Esophagus squamous epithelium (tissue), 5 donors: ENCODE data around the gene ACBD7. TPM values are rescaled to one million over a fixed set of nuclear protein-coding genes. Genes with fewer than 3 reads are reported as not detected.

Experiments
- DNase-seq: peaks from one replicate; lab custom pipeline; 2025; lab: John Stamatoyannopoulos, UW
- H3K27ac ChIP-seq, 4 donors: fragments of 200-600 bp; sonication (generic); one replicate each; pipeline ENCODE4 v1.5.1; 2016 to 2019; ENCODE audit warnings: mild to moderate bottlenecking in 1 of 4
- H3K27me3 ChIP-seq, 4 donors: fragments of 200-600 bp; sonication (generic); 1 replicate in 3 of 4; 2 replicates in 1 of 4; pipeline versions ENCODE4 v1.5.1 to v1.6.0; 2017 to 2021; ENCODE audit warnings: antibody characterized with exemption in 1 of 4
- H3K36me3 ChIP-seq, 3 donors: fragments of 200-600 bp; sonication (generic); one replicate each; pipeline ENCODE4 v1.5.1; 2016 to 2019
- H3K4me1 ChIP-seq, 3 donors: fragments of 200-600 bp; sonication (generic); one replicate each; pipeline ENCODE4 v1.5.1; 2017 to 2019
- H3K4me3 ChIP-seq, 4 donors: fragments of 200-600 bp; sonication (generic); 1 replicate in 3 of 4; 2 replicates in 1 of 4; pipeline ENCODE4 v1.5.1; 2016 to 2019; ENCODE audit warnings: mild to moderate bottlenecking in 2 of 4, moderate library complexity in 1 of 4
- H3K9me3 ChIP-seq, 3 donors: fragments of 200-600 bp; sonication (generic); one replicate each; pipeline ENCODE4 v1.5.1; 2016 to 2019
- POLR2A ChIP-seq, 4 donors: fragments of 450-650 bp; IDR thresholded peaks; one replicate each; pipeline ENCODE4 v1.6.1; 2017; ENCODE audit warnings: antibody characterized with exemption in 4 of 4, mild to moderate bottlenecking in 4 of 4, moderate library complexity in 3 of 4
- whole genome bisulfite sequencing, 2 donors: methylation state at CpG; one replicate each; pipeline ENCODE4 v1.1.5; 2018; 5-methylcytosine and 5-hydroxymethylcytosine counted together
- intact Hi-C: fragments of 100-400 bp; cut with DNase I; formaldehyde crosslinking; loops from one replicate; pipeline ENCODE4 v1.15.0; 2022
- total RNA-seq, 4 donors: library from RNA; depleted of rRNA; stranded (reverse); fragments of >200 nt; gene quantifications; one replicate each; pipeline ENCODE4 v1.1.0, GENCODE V29; 2016
- TF ChIP-seq, protein P1 (sequence below), 6 experiments: fragments of 450-650 bp in 4 of 6; fragments of 200-600 bp in 2 of 6; sonication (generic) in 2 of 6; IDR thresholded peaks; one replicate each; pipeline ENCODE4 v1.5.1; 2016 to 2019; ENCODE audit warnings: antibody characterized with exemption in 6 of 6, mild to moderate bottlenecking in 4 of 6, moderate library complexity in 4 of 6
- donor health status: DM: yes; HTN: yes; CAD: no.

ACBD7 gene
- total RNA-seq, 4 donors from 2014 or later = 0.31 to 0.91 (median 0.76) TPM; not detected in 1

DNA sequence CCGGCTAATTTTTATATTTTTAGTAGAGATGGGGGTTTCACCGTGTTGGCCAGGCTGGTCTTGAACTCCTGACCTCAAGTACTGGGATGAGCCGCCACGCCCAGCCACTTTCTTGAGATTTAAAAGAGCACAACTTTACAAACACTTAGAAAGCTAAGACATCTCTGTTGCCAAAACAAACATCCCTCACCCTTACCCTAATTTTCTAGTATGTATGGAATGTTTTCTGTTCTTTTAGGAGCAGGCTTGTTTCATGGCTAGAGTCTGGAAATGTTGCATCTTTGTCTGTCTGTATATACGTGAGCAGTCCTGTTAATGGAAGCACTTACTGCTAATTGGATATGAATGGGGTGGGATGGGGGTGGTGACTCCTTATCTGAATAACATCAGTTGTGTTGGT, 42.0 kb downstream of the ACBD7 start:
- 65 to 78% methylated on average over 4 to 5 of the region's 5 CpGs for WGBS, 2 donors
- no peak for DNase-seq
- no peaks in the 10 kb centered on the region for H3K36me3 ChIP-seq
- H3K4me3 ChIP-seq = no peak overlapping the region
- TF ChIP-seq POLR2A (IDR thresholded peaks at IDR 0.05) = no peak
- TF ChIP-seq, protein P1, sequence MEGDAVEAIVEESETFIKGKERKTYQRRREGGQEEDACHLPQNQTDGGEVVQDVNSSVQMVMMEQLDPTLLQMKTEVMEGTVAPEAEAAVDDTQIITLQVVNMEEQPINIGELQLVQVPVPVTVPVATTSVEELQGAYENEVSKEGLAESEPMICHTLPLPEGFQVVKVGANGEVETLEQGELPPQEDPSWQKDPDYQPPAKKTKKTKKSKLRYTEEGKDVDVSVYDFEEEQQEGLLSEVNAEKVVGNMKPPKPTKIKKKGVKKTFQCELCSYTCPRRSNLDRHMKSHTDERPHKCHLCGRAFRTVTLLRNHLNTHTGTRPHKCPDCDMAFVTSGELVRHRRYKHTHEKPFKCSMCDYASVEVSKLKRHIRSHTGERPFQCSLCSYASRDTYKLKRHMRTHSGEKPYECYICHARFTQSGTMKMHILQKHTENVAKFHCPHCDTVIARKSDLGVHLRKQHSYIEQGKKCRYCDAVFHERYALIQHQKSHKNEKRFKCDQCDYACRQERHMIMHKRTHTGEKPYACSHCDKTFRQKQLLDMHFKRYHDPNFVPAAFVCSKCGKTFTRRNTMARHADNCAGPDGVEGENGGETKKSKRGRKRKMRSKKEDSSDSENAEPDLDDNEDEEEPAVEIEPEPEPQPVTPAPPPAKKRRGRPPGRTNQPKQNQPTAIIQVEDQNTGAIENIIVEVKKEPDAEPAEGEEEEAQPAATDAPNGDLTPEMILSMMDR (IDR thresholded peaks at IDR 0.05) = no peak
- no peaks in the 10 kb centered on the region for H3K9me3 ChIP-seq
- intact Hi-C loops = no loop called here
- peak overlapping the region in 1 of 4 donors; percentile 36 for H3K27ac ChIP-seq
- peaks cover 0 to 11% (median 0%) of the 10 kb centered on the region in 3 donors for H3K4me1 ChIP-seq
- no peaks in the 10 kb centered on the region for H3K27me3 ChIP-seq

DNA sequence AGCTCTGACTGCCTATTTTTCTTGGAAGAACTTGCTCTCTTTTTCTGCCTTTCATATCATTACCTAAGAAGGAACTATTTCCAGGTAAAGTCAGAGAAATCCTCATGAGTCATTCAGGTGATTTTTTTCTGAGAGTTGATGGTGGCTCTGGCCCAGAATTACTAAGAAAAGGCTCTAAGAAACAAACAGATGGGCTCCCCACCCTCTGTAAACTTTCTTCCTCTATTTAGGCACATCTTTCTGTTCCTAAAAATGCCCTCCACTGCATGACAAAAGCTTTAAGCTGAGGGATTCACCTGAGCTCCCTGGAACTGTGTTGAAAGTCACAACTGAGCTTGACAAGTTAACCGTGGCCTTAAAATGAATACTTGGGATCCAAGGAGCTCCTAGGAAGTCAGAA, 43.2 kb downstream of the ACBD7 start:
- Histone ChIP-seq H3K27ac (peak overlapping the region in 3 of 4 donors; percentile 10 to 41 (median 30)), H3K4me1 (peaks cover 0 to 11% (median 0%) of the 10 kb centered on the region in 3 donors), H3K9me3 (no peaks in the 10 kb centered on the region), H3K36me3 (no peaks in the 10 kb centered on the region), H3K27me3 (no peaks in the 10 kb centered on the region), H3K4me3 (no peak overlapping the region)
- intact Hi-C loops = no loop called here
- WGBS, 2 donors = 75 to 90% methylated on average over 1 of the region's 1 CpG
- TF ChIP-seq POLR2A (IDR thresholded peaks at IDR 0.05) = no peak
- TF ChIP-seq, protein P1 (IDR thresholded peaks at IDR 0.05) = no peak
- no peak for DNase-seq

DNA sequence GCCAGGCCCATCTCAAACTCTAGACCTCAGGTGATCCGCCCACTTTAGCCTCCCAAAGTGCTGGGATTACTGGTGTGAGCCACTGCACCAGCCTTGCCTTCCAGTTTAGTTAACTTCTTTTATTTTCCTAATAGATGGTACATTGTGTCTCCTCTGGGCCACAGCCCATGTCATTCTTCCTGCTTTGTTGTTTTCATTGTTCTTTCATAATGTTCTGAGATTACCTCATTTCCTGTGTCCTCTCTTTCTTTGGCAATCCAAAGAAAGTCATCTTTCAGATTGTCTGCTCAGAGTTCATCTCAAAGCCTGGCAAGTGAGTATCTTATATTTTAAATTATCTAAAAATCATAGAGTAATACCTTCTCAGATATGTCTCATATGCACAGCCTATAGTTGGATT, 44.9 kb downstream of the ACBD7 start, which contains the start of gene OLAH:
Gene OLAH, plus strand, starts transcription at position 270 of the 400 bp plus-strand sequence. CDS start 3,346 bp downstream, outside the sequence.
- intact Hi-C loops = no loop called here
- peaks cover 0 to 11% (median 0%) of the 10 kb centered on the region in 3 donors for H3K4me1 ChIP-seq
- no peaks in the 10 kb centered on the region for H3K27me3 ChIP-seq
- H3K4me3 ChIP-seq = no peak within 1 kb of the TSS
- no peak within 1 kb of the TSS for H3K27ac ChIP-seq
- no peaks in the 10 kb centered on the region for H3K9me3 ChIP-seq
- WGBS, 2 donors = 30 to 93% methylated on average over 1 of the region's 1 CpG
- H3K36me3 ChIP-seq = no peaks in the 10 kb centered on the region
- no peak for DNase-seq
- no peak for TF ChIP-seq POLR2A (IDR thresholded peaks at IDR 0.05)
- TF ChIP-seq, protein P1 (IDR thresholded peaks at IDR 0.05) = no peak

DNA sequence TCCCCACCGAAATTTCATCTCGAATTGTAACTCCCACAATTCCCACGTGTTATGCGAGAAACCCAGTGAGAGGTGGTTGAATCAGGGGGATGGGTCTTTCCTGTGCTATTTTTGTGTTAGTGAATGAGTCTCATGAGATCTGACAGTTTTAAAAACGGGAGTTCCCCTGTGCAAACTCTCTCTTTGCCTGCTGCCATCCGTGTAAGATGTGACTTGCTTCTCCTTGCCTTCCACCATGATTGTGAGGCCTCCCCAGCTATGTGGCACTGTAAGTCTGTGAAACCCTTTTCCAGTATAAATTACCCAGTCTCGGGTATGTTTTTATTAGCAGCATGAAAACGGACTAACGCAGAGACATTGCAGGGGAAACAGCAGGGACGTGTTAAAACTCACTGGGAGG, 50.2 kb downstream of the ACBD7 start:
- no peaks in the 10 kb centered on the region for H3K4me1 ChIP-seq
- no peaks in the 10 kb centered on the region for H3K27me3 ChIP-seq
- no peak for TF ChIP-seq POLR2A (IDR thresholded peaks at IDR 0.05)
- TF ChIP-seq, protein P1 (IDR thresholded peaks at IDR 0.05) = no peak
- H3K4me3 ChIP-seq = no peak overlapping the region
- no peaks in the 10 kb centered on the region for H3K9me3 ChIP-seq
- no peaks in the 10 kb centered on the region for H3K36me3 ChIP-seq
- no peak for DNase-seq
- H3K27ac ChIP-seq = no peak overlapping the region
- WGBS, 2 donors = 81 to 86% methylated on average over 10 of the region's 10 CpGs
- intact Hi-C loops = no loop called here

DNA sequence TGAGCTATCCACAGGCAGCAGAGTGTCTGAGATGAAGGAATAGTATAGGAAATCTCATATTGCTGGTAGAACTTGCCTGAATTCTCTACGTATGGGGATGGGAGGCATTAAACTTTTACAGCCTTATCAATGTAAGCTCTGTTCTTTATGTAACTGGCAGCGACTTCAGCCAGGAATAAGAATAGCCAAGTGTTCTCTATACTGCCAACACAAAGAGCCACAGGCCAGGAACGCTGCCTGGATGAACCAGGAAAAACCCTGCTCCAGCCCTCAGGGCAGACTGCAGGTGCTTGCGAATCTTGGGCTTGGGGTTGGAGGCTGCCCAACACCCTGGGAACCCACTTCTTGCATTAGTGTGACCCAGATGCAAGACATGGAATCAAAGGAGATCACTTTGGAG, 50.9 kb downstream of the ACBD7 start:
- TF ChIP-seq, protein P1 (IDR thresholded peaks at IDR 0.05) = no peak
- TF ChIP-seq POLR2A (IDR thresholded peaks at IDR 0.05) = no peak
- no peaks in the 10 kb centered on the region for H3K27me3 ChIP-seq
- H3K4me3 ChIP-seq = no peak overlapping the region
- no peak overlapping the region for H3K27ac ChIP-seq
- no peaks in the 10 kb centered on the region for H3K36me3 ChIP-seq
- intact Hi-C loops = no loop called here
- DNase-seq = no peak
- H3K4me1 ChIP-seq = no peaks in the 10 kb centered on the region
- no peaks in the 10 kb centered on the region for H3K9me3 ChIP-seq
- WGBS, 2 donors = 26 to 45% methylated on average over 2 of the region's 4 CpGs
